ENCODE data around the gene CERCAM.

Gene CERCAM

DNA sequence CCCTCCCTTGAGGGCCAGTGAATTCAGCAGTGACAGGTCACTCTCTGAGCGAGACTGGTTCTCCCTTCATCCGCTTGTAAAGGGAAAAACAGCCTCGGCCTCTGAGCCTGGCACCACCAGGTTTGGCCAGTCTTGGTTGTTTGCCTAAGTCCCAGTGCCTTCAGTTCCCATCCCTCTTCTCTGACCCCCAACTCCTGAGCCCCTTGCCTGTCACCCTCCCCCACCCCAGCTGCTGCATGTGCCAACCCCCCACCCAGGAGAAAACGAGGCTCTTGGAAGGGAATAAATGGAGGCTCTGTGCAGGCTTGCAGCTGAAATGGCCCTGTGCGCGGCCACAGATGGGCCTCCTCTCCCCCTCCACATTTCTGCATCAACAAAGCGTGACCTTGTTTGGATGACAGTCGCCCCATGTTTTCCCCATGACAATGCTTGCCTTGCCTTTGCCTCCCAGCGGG lies 46.4 kb upstream of the CERCAM start:
- H3K4me3 ChIP-seq (ENCODE audit: low read depth, low read length), result no peak overlapping the region
- H3K4me2 ChIP-seq (ENCODE audit: low read length), result no peak overlapping the region
- no peak overlapping the region for H3K27ac ChIP-seq
- H3K79me2 ChIP-seq, result peaks cover 13% of the 10 kb centered on the region
- no peaks in the 10 kb centered on the region for H3K27me3 ChIP-seq (ENCODE audit: control insufficient read depth, insufficient read depth, low read length)
- H3K36me3 ChIP-seq (ENCODE audit: control insufficient read depth, insufficient read depth, low read length), result no peaks in the 10 kb centered on the region
- no peak overlapping the region for H2AFZ ChIP-seq
- no peaks in the 10 kb centered on the region for H3K9me3 ChIP-seq (ENCODE audit: control insufficient read depth, low read length)
- H3K4me1 ChIP-seq, result peaks cover 3% of the 10 kb centered on the region
- TF ChIP-seq, protein P1, sequence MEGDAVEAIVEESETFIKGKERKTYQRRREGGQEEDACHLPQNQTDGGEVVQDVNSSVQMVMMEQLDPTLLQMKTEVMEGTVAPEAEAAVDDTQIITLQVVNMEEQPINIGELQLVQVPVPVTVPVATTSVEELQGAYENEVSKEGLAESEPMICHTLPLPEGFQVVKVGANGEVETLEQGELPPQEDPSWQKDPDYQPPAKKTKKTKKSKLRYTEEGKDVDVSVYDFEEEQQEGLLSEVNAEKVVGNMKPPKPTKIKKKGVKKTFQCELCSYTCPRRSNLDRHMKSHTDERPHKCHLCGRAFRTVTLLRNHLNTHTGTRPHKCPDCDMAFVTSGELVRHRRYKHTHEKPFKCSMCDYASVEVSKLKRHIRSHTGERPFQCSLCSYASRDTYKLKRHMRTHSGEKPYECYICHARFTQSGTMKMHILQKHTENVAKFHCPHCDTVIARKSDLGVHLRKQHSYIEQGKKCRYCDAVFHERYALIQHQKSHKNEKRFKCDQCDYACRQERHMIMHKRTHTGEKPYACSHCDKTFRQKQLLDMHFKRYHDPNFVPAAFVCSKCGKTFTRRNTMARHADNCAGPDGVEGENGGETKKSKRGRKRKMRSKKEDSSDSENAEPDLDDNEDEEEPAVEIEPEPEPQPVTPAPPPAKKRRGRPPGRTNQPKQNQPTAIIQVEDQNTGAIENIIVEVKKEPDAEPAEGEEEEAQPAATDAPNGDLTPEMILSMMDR (IDR thresholded peaks at IDR 0.05), result no peak
- no peak overlapping the region for H3K9ac ChIP-seq

DNA sequence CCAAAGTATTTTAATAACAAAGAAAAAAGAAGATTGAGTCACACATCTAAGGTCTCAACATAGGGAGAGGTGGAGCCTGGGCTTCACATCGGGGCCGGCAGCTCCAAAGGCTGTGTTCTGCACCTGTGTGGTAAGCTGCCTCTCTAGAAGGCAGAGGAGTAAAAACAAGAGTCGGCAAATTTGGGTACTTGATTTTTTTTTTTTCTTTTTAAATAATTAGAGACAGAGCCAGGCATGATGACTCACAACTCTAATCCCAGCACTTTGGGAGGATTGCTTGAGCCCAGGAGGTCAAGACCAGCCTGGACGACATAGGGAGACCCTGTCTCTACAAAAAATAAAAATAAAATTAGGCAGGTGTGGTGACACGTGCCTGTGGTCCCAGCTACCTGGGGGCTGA lies 44.8 kb upstream of the CERCAM start:
- no peaks in the 10 kb centered on the region for H3K36me3 ChIP-seq (ENCODE audit: control insufficient read depth, insufficient read depth, low read length)
- no peak overlapping the region for H3K4me3 ChIP-seq (ENCODE audit: low read depth, low read length)
- TF ChIP-seq, protein P1 (IDR thresholded peaks at IDR 0.05), result no peak
- no peaks in the 10 kb centered on the region for H3K27me3 ChIP-seq (ENCODE audit: control insufficient read depth, insufficient read depth, low read length)
- no peak overlapping the region for H3K4me2 ChIP-seq (ENCODE audit: low read length)
- no peaks in the 10 kb centered on the region for H3K9me3 ChIP-seq (ENCODE audit: control insufficient read depth, low read length)
- H3K27ac ChIP-seq, result no peak overlapping the region
- peaks cover 13% of the 10 kb centered on the region for H3K79me2 ChIP-seq
- H2AFZ ChIP-seq, result no peak overlapping the region
- no peak overlapping the region for H3K9ac ChIP-seq
- H3K4me1 ChIP-seq, result peaks cover 3% of the 10 kb centered on the region

DNA sequence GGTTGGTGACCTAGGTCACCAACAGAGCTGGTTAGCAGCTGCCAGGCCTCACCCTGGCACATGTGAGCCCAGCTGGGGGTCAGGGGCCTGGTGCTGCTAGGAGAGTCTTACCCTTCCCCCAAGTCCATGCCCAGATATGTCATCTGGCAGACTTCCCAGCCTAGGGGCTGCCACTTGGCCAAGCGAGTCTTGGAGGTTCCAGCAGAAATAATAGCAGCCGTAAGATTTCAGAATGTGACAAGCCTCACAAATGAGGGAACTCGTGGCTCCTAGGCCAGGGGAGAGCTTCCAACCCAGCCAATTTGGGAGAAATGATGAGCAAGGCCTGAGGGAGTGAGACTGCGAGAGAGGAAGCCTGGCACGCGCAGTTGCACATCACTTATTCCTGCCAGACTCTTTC lies 38.4 kb upstream of the CERCAM start:
- no peak overlapping the region for H3K9ac ChIP-seq
- no peak overlapping the region for H3K4me2 ChIP-seq (ENCODE audit: low read length)
- no peaks in the 10 kb centered on the region for H3K4me1 ChIP-seq
- H3K36me3 ChIP-seq (ENCODE audit: control insufficient read depth, insufficient read depth, low read length), result no peaks in the 10 kb centered on the region
- no peaks in the 10 kb centered on the region for H3K27me3 ChIP-seq (ENCODE audit: control insufficient read depth, insufficient read depth, low read length)
- H3K9me3 ChIP-seq (ENCODE audit: control insufficient read depth, low read length), result no peaks in the 10 kb centered on the region
- TF ChIP-seq, protein P1 (IDR thresholded peaks at IDR 0.05), result no peak
- no peak overlapping the region for H3K27ac ChIP-seq
- no peak overlapping the region for H3K4me3 ChIP-seq (ENCODE audit: low read depth, low read length)
- no peaks in the 10 kb centered on the region for H3K79me2 ChIP-seq
- H2AFZ ChIP-seq, result no peak overlapping the region

DNA sequence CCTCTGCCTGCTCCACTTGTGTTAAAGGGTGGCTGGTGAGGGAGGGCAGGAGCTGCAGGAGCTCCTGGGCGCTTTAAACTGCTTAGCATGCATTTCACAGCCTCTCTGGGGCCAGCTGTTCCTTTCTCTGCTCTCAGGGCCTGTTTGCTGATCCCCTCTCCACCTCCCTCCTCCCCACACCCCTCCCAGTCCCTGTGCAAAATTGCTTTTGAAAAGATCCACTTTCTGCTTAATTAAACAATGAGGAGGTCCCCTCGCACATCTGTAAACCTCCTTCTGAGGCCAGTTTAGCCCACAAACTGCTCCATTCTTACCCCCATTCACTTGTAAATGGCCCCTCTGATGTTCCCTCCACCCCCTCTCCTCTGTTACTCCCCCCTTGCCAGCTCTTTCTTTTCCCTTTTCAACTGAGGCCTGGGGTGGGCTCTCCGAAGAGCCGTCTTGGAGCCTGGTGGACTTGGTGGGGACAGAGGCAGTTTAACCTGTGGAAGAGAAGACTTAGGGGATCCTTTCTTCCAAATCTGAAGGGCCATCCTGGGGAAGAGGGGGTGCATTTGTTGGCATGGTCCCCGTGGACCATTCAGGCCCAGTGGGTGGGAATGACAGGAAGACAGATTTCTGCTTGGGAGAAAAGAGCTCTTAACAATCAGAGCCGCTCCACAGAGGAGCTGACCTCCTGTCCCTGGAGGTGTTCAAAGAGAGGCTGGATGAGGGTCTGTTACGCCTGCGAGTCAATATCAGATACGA lies 37.5 kb upstream of the CERCAM start:
- Histone ChIP-seq H2AFZ (no peak overlapping the region), H3K4me1 (no peaks in the 10 kb centered on the region), H3K79me2 (no peaks in the 10 kb centered on the region), H3K9me3 (ENCODE audit: control insufficient read depth, low read length) (no peaks in the 10 kb centered on the region), H3K36me3 (ENCODE audit: control insufficient read depth, insufficient read depth, low read length) (no peaks in the 10 kb centered on the region), H3K4me2 (ENCODE audit: low read length) (no peak overlapping the region), H3K9ac (no peak overlapping the region), H3K27me3 (ENCODE audit: control insufficient read depth, insufficient read depth, low read length) (no peaks in the 10 kb centered on the region), H3K4me3 (ENCODE audit: low read depth, low read length) (no peak overlapping the region), H3K27ac (no peak overlapping the region)
- TF ChIP-seq, protein P1 (IDR thresholded peaks at IDR 0.05), result no peak

DNA sequence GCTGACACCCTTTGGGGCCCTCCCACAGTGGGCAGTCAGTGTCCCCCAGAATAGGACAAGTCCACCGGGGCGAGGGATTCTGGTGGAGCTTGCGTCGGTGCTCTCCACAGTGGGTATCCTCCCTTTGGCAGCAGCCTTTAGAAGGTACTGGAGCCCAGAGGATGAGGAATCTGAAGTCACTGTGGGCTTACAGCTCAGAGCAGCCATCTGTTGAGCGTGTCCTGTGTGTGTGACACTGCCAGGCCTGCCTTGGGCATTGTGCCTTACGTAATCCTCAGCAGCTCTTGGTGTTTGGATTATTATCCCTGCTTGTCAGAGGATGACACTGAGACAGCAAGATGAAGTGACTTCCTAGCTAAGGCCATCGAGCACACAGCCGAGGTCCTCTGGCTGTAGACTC lies 36.9 kb upstream of the CERCAM start:
- H3K27me3 ChIP-seq (ENCODE audit: control insufficient read depth, insufficient read depth, low read length), result no peaks in the 10 kb centered on the region
- H3K79me2 ChIP-seq, result no peaks in the 10 kb centered on the region
- TF ChIP-seq, protein P1 (IDR thresholded peaks at IDR 0.05), result no peak
- no peak overlapping the region for H2AFZ ChIP-seq
- no peak overlapping the region for H3K4me3 ChIP-seq (ENCODE audit: low read depth, low read length)
- H3K27ac ChIP-seq, result no peak overlapping the region
- H3K36me3 ChIP-seq (ENCODE audit: control insufficient read depth, insufficient read depth, low read length), result no peaks in the 10 kb centered on the region
- H3K9ac ChIP-seq, result no peak overlapping the region
- no peak overlapping the region for H3K4me2 ChIP-seq (ENCODE audit: low read length)
- no peaks in the 10 kb centered on the region for H3K4me1 ChIP-seq
- no peaks in the 10 kb centered on the region for H3K9me3 ChIP-seq (ENCODE audit: control insufficient read depth, low read length)
